Activated CD8-positive, alpha-beta memory T cell treated with anti-CD3 and anti-CD28 coated beads for 4 hours (primary cell): ENCODE data around the gene FRG1.
"Not testable (repeated sequence)": the region's sequence is repeated elsewhere in the genome, so short reads cannot be mapped to it uniquely, and the experiment has no call there.

Experiments used
- DNase-seq, 2 donors: peaks; one replicate each; pipeline ENCODE4 v3.0.0-alpha.2; 2020; ENCODE audit warnings: low read depth in 2 of 2

The FRG1 gene

GRCh38 chr4:189985651-189986243, 45.1 kb downstream of the FRG1 start:
- DNase-seq: not testable (repeated sequence)

- DNase-seq: no peak
These were observed 48.3 kb downstream of the FRG1 start for GRCh38 chr4:189988877-189989431.

GRCh38 chr4:189989941-189990340, 49.3 kb downstream of the FRG1 start:
- not testable (repeated sequence) for DNase-seq
